ENCODE measurements around the gene CDH13.

DNA sequence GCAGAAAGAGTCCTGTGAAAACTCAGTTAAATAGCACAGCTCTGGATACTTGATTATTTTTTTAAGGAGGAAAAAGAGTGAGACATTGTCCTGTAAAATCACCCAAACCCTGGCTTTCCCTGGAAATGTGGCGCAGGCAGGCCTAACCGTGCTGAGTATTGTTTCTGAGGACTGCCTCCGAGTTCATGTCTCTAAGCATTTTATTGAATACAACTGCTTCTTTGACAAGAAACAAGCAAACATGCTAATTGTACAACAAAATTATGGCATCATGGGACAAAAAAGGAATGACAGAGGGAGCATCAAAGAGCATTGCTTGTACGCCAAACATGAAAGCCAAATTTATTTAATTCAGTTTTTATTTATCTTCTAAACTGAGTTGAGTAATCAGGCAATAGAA, 1116.5 kb downstream of the CDH13 start:
- TF ChIP-seq ZNF501 (tag by site-specific recombination; IDR thresholded peaks at IDR 0.05) = no peak
- TF ChIP-seq, protein P1, sequence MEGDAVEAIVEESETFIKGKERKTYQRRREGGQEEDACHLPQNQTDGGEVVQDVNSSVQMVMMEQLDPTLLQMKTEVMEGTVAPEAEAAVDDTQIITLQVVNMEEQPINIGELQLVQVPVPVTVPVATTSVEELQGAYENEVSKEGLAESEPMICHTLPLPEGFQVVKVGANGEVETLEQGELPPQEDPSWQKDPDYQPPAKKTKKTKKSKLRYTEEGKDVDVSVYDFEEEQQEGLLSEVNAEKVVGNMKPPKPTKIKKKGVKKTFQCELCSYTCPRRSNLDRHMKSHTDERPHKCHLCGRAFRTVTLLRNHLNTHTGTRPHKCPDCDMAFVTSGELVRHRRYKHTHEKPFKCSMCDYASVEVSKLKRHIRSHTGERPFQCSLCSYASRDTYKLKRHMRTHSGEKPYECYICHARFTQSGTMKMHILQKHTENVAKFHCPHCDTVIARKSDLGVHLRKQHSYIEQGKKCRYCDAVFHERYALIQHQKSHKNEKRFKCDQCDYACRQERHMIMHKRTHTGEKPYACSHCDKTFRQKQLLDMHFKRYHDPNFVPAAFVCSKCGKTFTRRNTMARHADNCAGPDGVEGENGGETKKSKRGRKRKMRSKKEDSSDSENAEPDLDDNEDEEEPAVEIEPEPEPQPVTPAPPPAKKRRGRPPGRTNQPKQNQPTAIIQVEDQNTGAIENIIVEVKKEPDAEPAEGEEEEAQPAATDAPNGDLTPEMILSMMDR (tag by site-specific recombination; IDR thresholded peaks at IDR 0.05) = no peak
- TF ChIP-seq, protein P2, sequence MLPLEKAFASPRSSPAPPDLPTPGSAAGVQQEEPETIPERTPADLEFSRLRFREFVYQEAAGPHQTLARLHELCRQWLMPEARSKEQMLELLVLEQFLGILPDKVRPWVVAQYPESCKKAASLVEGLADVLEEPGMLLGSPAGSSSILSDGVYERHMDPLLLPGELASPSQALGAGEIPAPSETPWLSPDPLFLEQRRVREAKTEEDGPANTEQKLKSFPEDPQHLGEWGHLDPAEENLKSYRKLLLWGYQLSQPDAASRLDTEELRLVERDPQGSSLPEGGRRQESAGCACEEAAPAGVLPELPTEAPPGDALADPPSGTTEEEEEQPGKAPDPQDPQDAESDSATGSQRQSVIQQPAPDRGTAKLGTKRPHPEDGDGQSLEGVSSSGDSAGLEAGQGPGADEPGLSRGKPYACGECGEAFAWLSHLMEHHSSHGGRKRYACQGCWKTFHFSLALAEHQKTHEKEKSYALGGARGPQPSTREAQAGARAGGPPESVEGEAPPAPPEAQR (tag by site-specific recombination; IDR thresholded peaks at IDR 0.05) = no peak
- TF ChIP-seq, protein P3, sequence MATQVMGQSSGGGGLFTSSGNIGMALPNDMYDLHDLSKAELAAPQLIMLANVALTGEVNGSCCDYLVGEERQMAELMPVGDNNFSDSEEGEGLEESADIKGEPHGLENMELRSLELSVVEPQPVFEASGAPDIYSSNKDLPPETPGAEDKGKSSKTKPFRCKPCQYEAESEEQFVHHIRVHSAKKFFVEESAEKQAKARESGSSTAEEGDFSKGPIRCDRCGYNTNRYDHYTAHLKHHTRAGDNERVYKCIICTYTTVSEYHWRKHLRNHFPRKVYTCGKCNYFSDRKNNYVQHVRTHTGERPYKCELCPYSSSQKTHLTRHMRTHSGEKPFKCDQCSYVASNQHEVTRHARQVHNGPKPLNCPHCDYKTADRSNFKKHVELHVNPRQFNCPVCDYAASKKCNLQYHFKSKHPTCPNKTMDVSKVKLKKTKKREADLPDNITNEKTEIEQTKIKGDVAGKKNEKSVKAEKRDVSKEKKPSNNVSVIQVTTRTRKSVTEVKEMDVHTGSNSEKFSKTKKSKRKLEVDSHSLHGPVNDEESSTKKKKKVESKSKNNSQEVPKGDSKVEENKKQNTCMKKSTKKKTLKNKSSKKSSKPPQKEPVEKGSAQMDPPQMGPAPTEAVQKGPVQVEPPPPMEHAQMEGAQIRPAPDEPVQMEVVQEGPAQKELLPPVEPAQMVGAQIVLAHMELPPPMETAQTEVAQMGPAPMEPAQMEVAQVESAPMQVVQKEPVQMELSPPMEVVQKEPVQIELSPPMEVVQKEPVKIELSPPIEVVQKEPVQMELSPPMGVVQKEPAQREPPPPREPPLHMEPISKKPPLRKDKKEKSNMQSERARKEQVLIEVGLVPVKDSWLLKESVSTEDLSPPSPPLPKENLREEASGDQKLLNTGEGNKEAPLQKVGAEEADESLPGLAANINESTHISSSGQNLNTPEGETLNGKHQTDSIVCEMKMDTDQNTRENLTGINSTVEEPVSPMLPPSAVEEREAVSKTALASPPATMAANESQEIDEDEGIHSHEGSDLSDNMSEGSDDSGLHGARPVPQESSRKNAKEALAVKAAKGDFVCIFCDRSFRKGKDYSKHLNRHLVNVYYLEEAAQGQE (tag by site-specific recombination; IDR thresholded peaks at IDR 0.05) = no peak
- TF ChIP-seq ZNF701 (tag by site-specific recombination; IDR thresholded peaks at IDR 0.05) = no peak
- TF ChIP-seq ZNF544 (tag by site-specific recombination; IDR thresholded peaks at IDR 0.05) = no peak
- no peak for TF ChIP-seq YY1 (tag by site-specific recombination; IDR thresholded peaks at IDR 0.05)
- TF ChIP-seq, protein P4, sequence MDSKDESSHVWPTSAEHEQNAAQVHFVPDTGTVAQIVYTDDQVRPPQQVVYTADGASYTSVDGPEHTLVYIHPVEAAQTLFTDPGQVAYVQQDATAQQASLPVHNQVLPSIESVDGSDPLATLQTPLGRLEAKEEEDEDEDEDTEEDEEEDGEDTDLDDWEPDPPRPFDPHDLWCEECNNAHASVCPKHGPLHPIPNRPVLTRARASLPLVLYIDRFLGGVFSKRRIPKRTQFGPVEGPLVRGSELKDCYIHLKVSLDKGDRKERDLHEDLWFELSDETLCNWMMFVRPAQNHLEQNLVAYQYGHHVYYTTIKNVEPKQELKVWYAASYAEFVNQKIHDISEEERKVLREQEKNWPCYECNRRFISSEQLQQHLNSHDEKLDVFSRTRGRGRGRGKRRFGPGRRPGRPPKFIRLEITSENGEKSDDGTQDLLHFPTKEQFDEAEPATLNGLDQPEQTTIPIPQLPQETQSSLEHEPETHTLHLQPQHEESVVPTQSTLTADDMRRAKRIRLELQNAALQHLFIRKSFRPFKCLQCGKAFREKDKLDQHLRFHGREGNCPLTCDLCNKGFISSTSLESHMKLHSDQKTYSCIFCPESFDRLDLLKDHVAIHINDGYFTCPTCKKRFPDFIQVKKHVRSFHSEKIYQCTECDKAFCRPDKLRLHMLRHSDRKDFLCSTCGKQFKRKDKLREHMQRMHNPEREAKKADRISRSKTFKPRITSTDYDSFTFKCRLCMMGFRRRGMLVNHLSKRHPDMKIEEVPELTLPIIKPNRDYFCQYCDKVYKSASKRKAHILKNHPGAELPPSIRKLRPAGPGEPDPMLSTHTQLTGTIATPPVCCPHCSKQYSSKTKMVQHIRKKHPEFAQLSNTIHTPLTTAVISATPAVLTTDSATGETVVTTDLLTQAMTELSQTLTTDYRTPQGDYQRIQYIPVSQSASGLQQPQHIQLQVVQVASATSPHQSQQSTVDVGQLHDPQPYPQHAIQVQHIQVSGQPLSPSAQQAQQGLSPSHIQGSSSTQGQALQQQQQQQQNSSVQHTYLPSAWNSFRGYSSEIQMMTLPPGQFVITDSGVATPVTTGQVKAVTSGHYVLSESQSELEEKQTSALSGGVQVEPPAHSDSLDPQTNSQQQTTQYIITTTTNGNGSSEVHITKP (tag by site-specific recombination; IDR thresholded peaks at IDR 0.05) = no peak
- TF ChIP-seq, protein P5, sequence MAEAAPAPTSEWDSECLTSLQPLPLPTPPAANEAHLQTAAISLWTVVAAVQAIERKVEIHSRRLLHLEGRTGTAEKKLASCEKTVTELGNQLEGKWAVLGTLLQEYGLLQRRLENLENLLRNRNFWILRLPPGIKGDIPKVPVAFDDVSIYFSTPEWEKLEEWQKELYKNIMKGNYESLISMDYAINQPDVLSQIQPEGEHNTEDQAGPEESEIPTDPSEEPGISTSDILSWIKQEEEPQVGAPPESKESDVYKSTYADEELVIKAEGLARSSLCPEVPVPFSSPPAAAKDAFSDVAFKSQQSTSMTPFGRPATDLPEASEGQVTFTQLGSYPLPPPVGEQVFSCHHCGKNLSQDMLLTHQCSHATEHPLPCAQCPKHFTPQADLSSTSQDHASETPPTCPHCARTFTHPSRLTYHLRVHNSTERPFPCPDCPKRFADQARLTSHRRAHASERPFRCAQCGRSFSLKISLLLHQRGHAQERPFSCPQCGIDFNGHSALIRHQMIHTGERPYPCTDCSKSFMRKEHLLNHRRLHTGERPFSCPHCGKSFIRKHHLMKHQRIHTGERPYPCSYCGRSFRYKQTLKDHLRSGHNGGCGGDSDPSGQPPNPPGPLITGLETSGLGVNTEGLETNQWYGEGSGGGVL (tag by site-specific recombination; IDR thresholded peaks at IDR 0.05) = no peak
- TF ChIP-seq, protein P6, sequence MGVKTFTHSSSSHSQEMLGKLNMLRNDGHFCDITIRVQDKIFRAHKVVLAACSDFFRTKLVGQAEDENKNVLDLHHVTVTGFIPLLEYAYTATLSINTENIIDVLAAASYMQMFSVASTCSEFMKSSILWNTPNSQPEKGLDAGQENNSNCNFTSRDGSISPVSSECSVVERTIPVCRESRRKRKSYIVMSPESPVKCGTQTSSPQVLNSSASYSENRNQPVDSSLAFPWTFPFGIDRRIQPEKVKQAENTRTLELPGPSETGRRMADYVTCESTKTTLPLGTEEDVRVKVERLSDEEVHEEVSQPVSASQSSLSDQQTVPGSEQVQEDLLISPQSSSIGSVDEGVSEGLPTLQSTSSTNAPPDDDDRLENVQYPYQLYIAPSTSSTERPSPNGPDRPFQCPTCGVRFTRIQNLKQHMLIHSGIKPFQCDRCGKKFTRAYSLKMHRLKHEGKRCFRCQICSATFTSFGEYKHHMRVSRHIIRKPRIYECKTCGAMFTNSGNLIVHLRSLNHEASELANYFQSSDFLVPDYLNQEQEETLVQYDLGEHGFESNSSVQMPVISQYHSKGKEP (tag by site-specific recombination; IDR thresholded peaks at IDR 0.05) = no peak
- no peak for TF ChIP-seq ZNF48 (tag by site-specific recombination; IDR thresholded peaks at IDR 0.05)

All from HEK293 (cell line).